HT-29 (cell line): ENCODE results near the gene RBM38. TPM values are rescaled to one million over a fixed set of nuclear protein-coding genes. Genes with fewer than 3 reads are reported as not detected.

ENCODE experiments used
- DNase-seq: peaks from one replicate; pipeline ENCODE4 v3.0.0-alpha.2; 2015; ENCODE audit warnings: low spot score
- total RNA-seq: library from RNA; depleted of rRNA; stranded (reverse); fragments of >200 nt; shearing (Covaris generic); gene quantifications from 2 replicates; pipeline ENCODE4 v1.2.3, GENCODE V29; 2014

The RBM38 gene
- total RNA-seq, 1 experiment from 2014 or later: 102 TPM

DNA sequence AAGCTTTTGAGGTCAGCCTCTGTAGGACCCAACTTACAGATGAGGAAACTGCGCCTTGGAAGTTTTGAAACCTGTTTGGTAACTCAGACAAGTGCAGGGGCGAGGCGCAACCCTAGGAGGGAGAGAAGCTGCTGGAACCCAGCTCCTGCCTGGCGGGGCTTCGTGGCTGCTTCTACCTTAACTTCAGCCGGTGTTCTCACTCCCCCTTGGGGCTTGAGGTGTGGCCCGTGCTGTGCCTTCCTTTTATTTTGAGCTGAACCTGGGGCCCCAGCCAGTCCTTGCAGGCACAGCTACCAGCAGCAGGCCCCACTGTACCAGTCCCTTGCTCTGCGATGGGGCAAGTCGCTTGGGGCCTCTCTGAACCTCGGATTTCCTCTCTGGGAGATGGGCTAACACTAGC, 12.0 kb downstream of the RBM38 start:
- DNase-seq: no peak

DNA sequence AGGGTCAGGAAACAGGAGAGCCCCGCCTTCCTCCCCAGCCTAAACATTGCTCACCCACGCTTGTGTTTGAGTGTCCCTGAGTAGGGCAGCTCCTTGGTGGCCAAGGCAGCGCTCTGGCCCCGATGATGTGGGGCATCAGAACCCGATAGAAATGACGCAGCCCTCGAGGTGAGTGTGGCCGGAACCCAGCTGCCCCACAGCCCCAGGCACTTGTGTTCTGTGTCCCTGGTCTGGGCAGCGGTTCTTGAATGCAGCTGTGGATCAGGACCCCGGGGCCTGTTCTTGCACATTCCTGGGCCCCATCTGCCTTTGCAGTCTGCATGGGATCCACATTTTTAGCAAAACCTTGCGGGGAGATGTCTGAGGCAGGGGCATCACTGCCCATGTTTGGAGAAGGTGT, 12.8 kb downstream of the RBM38 start:
- DNase-seq: no peak

DNA sequence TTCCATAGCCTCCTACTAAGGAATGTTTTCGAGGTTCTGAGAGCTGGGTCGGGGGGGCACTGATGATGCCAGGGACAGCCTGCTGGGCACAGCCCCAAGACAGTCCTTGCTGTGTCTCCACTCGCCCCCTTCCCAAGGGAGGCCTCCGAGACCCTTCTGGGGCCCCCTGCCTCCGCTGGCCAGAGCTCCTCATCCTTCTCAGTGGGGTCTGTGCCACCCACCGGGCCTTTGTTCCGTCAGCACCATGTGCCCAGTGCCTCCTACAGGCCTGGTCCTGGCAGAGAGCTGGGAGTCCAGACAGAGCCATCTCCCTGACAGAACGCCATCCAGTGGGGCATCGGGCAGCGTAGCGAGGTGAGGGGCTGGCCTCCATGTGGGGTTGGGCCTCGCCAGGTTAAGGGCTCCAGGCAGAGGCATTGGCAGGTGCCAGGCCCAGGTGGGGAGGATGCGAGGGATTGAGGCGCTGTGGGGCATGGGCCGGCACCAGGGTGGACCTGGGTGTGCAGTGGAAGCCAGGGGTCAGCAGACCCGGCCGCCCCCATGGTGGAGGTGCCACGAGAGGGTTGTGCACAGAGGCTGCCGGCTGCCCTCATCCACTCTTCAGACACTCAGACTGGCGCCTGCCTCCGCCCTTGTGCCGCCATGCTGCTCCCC, 13.3 kb downstream of the RBM38 start:
- DNase-seq: no peak

DNA sequence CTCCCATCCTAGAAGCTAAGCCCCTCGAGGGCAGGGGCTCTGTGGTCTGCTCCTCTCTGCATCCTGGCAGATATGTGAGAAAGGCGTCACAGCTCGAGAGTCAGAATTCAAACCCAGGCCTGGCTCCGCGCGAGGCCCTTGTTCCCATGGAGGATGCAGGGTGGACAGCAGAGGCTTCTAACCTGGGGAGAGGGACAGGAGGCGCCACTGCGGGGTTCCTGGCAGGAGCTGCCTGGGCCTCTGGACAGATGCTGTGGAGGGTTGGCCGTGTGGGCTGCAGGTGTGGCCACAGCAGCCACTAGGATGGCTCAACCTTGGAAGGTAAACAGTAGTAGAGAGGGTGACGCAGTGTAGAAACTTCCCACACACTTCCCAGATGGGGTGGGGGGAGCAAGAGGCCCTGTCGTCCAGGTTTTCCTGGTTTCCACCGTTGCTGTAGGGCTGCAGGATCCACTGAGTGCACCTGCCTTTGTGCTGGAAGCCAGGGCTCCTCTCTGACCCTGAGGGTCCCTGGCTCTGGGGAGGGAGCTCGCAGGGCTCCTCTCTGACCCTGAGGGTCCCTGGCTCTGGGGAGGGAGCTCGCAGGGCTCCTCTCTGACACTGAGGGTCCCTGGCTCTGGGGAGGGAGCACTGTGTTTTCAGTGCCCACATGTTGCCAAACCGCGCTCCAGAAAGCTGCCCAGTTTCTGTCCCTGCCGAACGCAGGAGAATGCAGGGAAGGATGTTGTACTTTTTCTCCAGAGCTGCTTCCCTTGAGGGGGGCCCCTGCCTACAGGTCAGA, 14.2 kb downstream of the RBM38 start:
- DNase-seq: no peak

DNA sequence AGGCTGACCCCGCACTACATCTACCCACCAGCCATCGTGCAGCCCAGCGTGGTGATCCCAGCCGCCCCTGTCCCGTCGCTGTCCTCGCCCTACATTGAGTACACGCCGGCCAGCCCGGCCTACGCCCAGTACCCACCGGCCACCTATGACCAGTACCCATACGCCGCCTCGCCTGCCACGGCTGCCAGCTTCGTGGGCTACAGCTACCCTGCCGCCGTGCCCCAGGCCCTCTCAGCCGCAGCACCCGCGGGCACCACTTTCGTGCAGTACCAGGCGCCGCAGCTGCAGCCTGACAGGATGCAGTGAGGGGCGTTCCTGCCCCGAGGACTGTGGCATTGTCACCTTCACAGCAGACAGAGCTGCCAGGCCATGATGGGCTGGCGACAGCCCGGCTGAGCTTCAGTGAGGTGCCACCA, 16.4 kb downstream of the RBM38 start:
- DNase-seq: no peak

DNA sequence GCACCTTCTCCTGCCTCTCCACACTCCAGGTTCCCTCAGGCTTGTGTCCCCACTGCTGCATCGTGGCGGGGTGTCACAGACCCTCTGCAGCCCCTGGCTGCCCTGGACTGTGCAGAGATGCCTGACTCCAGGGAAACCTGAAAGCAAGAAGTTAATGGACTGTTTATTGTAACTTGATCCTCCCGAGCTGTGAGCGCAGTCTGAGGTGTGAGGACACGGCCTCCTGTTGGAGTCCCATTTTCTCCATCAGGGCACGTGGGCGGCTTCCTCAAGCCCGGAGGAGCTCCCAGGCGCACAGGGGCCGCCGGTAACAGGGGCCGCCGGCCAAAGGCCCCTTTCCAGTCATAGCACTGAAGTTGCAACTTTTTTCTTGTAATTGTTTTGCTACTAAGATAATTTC, 16.9 kb downstream of the RBM38 start:
- no peak for DNase-seq

DNA sequence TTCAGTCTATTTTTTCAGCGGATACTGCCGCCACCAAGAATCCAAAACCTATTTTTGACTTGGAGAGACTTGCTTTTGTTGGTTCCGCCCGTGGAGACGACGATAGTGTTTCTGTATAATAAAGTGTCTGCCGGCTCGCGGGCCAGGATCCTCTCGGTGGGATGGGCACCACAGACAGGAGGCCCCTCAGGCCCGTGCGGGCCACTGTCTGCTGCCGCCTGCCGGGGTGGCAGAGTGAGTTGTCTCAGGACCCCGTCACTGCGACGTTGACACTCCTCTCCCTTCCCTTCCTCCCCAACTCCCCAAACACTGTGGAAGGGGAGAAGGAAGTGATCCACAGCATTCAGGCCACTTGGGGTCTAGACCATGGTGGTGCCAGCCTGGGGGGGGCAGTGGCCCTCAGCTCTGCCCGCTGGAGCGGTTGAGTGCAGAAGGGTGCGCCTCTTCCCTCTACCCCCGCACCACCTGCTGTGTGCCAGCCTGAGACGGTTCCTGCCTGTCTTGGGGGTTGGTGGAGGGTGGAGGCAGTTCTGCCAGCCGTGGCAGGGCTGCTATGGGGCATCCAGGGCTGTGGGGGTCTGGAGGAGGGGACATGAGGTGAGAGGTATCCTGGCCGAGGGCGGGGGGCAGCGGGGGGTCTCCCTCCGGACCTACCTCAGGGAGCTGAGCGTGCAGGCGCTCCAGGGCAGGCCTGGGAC, 17.5 kb downstream of the RBM38 start:
- no peak for DNase-seq

DNA sequence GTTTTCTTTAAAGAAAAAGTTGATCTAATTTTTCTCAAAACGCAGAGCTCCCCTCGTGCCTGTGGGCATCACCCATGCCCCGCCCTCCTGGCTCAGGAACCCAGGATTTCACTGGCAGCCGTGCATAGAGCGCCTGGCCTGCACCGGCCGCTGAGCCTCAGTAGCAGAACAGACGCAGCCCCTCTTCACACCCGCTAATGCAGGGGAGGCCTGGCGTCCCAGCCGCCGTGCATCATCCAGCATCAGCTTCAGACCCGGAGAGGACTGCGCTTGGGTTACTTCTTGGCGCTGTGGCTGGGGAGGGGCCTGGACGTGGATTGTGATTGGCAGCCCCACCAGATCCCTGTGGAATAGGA, 18.1 kb downstream of the RBM38 start:
- DNase-seq: no peak

DNA sequence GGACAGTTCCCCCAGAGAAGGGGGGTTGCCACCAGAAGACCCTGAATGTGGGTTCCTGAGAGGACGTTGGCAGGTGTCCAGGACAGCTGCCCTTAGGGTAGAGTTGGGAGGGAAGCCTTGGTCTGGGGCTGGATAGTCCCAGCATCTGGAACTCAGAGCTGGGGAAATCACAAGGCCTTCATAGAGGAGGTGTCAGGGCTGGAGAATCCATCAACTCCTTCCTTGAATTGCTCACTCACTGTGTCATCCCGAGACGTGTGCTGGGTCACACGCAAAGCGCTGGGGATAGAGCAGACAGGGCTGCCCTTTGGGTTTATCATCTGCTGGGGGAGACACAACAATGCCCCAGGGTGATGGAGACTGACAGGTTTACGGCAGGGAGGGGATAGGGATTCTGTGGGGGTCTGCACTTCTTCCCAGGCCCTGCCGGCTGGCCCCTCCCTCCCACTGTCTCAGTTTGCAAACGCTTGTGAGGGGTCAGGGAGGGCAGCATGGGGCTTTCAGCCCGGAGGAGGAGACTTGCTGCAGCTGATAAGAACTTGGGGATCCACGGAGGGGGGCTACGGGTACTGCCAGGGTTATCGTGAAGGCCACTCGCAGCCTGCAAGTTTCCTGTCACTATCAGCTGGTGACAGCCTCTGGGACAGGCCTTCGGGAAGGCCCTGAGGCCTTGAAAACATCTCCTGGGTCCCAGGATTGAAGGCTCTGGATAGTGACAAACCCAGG, 18.6 kb downstream of the RBM38 start:
- DNase-seq: no peak

DNA sequence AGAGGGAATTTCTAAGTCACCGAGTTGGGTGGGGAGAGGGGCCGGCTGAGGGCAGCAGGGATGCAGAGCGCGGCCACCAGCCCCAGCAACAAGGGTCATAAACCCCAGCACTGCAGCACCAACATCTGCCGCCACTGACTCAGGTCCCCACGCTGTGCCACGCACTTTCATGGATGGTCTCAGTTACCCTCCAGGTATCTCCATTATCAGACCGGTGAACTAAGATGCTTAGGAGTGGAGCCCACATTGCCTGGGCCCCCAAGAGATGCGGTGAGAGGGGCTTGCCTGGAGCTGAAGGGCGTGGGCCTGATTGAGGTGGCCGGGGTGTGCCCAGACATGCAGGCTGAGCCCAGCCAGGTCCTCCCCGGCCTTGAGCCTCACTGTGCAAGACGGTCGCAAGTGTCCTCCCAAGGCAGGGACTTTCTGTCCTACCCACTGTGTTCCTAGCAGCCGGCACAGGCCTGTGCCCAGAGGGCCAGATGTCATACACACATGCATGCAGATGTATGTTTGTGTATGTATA, 19.3 kb downstream of the RBM38 start:
- DNase-seq: no peak

DNA sequence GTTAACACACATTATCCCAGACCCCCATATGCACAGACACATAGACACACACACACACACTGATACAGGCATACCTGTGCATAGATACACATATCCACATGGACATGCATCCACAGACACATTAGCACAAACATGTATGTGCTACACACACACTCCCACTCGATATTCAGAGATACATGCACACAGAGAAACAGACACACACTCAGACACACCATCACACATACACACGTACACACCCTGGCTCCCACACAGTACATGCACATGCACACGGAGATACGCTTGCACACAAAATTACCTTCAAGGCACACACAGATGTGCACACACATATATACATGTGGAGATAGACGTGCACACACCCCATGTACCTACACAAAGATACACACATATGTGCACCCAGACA, 19.7 kb downstream of the RBM38 start:
- DNase-seq: no peak

DNA sequence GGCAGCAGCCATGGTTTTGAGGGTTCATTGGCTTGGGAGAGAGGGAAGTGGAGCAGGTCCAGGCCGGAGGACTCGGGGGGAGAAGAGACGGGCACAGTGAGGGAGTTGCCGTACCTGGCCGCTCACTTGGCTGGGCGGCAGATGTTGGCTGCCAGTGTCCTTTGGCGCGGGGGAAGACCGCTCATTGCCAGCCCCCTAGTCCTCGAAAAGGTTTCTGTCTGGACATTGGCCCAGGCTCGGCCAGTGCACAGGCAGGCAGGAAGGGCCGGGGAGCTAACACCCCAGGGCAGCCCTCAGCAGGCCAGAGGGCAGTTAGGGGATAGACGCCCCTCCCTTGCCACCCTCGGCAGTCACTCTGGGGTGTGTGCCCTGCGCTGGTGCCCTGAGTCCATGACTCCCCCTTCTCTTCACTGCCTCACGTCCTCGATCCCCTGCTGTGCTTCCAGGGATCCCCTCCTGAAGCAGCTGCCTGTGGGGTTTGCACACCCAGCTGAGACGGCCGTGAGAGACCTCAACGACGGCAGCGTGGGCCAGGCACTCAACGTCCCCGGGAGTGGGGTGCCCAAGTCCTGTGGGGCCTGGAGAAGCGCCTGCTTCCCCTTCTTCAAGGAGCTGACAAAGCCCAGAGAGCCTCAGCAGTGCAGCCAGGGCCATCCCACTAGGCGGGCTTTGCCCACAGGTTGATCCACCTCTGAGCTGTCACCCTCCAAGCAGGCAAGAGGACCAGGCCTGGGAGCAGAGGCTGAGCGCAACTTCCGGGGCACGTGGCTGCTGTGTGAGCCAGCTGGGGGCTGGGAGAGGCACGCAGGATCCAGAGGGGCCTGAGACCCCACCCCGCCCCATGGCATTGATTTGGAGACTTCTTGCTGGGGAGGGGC, 20.4 kb downstream of the RBM38 start:
- DNase-seq: no peak

DNA sequence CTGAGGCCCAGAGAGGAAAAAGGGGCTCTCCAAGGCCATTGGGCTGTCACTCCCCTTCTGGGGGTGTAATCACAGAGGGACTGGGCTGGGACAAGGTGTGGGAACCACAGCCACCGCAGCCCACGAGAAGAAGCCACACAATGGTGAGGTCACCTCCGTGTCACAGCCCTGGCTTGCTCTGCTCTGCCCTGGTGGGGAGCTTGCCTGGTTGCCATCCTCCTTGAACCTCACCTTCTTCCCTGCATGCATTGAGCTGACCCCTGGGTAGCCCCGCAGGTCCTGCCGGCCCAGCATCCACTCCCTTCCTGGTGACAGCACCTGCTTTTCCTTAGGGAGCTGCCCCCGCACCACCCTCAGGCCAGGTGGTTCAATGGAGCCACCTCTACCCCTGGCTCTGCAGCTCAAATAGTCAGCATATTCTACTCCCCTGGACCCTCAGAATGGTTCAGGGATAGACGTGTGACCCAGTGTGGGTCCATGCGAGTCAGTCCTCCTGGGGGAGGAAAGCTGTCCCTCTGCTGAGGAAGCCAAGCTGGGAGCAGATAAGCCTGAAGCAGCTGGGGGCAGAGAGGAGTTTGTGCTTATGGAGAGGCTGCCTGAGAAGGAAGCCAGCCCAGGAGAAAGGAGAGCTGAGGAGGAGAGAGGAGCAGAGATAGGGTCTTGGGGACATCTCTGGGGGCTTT, 21.3 kb downstream of the RBM38 start:
- DNase-seq: no peak

DNA sequence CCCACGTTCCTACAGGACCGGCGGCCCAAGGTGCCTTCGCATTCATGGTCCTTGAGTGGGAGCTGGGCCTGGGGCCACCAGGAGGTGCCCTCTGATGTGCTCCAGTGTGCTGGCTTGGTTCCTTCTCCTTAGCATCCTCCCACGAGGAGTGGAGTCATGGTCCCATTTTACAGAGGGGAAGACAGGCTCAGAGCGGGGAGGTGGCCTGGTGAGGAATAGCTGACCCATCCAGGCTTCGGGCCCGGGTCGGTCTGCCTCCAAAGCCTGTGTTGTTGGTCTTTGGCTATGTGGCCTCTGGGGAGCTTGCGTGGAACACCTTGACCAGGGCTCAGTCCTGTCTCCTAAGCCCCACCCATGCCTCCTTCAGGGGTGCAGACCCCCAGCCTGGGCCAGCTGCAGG, 22.8 kb downstream of the RBM38 start:
- DNase-seq: no peak

DNA sequence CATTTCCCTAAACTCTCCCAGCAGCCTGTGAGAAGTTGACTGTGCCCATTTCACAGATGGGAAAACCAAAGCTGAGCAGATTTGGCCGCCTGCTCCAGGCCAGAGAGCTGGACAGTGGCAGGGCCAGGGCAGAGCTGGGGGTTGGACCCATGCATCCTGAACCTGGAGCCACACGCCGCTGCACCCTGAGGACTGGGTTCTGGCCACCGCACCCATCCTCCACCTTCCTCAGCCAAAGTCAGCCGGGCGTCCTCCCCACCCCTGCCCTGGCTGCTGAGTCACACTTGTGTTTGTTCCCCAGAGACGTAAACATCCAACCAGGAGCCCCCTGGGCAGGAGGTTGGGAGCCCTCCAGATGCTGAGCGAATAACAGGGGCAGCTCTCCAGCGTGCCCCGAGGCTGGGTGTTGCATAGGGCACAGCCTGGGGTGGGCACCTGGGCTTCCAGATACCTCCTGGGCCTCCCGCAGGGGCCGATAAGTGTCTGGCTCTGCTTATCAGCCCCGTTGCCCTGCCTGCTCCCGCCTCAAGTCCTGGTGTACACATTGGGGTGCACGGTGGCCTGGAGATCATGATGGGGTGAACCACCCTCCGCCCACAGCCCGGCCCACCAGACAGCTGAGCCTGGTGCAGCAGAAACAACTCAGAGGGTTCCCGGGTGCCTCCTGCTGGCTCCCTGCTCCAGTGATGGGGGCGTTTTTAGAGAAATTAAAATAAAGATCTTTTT, 23.8 kb downstream of the RBM38 start:
- no peak for DNase-seq

DNA sequence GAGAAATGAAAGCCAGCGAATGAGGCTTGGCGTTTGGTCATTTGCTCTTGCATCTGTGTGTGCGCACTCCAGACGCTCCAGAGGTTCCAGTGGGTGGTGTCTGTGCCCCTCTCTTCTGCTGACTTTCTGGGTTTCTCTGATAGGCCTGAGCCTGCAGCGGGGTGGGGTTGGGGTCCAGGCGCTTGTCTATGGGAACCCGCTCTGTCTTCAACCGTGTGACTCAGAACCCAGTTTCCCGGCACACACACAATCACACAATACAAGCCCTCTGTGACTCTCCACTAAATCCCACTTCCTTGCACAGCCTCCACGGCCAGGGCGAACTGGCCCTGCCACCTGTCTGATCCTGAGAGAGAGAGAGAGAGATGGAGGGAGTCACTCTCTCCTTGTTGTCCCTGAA, 24.6 kb downstream of the RBM38 start:
- no peak for DNase-seq

DNA sequence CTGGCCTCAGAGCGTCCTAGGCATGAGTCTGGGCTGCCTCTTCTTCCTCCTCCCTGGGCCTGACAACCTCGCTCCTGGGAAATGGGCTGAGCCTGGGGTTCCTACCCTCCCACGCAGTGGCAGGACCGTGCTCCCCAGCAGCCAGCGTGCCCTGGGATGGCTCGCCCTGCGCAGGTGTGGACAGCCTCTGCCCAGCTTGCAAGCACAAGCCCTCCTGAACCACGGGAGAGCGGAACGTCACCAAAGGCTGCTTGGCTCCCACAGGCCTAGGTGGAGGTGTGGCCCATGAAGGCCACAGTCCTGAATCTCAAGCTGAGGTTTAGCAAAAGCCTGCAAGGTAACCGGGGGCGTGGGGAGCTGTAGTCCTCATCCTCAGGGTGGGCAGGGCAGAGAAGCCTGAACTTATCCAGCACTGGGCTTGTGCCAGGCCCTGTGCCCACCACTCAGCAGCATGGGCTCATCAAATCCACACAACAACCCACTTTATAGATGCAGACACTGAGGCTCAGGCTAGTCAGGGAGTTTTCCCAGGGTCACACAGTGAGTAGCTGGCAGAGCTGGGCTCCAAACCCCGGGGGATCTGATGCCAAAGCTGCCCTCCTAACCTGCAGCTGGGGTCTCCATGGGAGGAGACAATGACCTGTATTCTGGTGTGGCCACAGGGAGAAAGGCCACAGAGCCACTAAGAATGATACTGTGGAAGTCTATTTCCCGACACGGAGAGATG, 25.3 kb downstream of the RBM38 start:
- DNase-seq: no peak

DNA sequence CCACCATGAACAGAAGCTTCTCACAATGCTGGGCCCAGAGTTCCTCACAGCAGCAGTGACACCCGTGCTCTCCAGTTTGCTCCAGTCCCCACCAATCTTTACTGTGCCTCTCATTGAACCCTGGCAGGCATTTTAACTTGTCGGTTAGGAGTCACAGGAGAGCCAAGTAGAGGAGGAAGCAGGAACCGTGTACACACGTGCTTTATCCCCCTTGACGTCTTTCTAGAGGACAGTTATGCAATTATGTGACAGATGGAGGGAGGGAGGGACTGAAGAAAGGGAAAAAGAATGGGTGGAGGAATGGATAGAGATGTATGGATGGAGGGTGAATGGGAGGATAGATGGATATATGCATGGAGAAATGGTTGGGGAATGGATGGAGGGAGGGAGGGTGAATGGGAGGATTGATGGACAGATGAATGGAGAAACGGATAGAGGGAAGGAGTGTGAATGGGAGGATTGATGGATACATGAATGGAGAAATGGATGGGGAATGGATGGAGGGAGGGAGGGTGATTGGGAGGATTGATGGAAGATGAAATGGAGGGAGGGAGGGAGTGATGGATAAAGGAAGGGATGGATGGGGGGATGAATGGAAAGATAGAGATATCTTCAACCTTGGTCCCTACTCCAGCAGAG, 26.0 kb downstream of the RBM38 start:
- no peak for DNase-seq
